HG03565 (cell line): Measurements from ENCODE around the gene YKT6.

Experiments used
- ATAC-seq: cut with Tn5 transposase; IDR thresholded peaks from one replicate; pipeline ENCODE4 v1.9.1; 2021; ENCODE audit warnings: mild to moderate bottlenecking, moderate library complexity; ENCODE audit not compliant: unreplicated experiment

The YKT6 gene

GRCh38 chr7:44217852-44218402 is 17.1 kb downstream of the YKT6 start:
- no peak for ATAC-seq

- ATAC-seq: no peak
These were observed 17.8 kb downstream of the YKT6 start for GRCh38 chr7:44218418-44219201.

DNA sequence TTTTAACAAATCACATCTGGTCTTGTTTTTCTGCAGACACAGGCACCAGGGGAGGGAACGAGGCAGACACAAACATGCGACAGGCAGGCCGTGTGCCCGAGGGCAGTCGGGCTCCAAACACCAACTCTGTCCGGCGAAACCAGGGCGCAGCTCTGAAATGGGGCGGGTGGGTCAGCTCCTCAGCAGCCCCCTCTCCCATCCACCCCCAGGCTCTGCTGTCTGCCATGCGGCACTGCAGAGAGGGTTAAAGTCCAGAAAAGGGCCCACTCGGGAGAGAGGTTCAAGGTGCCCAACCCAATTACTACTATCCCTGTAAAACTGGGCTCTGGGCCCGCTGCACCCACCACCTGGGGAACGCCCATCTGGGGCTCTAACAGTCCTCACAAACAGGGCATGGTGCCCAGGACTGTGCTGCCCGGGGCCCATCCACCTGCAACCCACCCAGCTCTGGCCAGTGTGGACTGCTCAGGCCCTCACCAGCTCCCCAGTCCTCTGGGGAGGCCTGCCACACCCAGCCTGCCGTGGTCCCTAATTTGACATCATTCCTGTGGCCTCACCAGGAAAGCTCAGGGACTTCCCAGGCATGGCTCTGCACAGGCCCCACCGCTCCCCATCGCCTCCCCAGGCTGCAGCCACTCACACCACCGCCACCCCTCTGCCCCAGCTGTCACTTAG is 18.7 kb downstream of the YKT6 start:
- no peak for ATAC-seq

GRCh38 chr7:44220046-44220357 is 19.2 kb downstream of the YKT6 start:
- no peak for ATAC-seq

DNA sequence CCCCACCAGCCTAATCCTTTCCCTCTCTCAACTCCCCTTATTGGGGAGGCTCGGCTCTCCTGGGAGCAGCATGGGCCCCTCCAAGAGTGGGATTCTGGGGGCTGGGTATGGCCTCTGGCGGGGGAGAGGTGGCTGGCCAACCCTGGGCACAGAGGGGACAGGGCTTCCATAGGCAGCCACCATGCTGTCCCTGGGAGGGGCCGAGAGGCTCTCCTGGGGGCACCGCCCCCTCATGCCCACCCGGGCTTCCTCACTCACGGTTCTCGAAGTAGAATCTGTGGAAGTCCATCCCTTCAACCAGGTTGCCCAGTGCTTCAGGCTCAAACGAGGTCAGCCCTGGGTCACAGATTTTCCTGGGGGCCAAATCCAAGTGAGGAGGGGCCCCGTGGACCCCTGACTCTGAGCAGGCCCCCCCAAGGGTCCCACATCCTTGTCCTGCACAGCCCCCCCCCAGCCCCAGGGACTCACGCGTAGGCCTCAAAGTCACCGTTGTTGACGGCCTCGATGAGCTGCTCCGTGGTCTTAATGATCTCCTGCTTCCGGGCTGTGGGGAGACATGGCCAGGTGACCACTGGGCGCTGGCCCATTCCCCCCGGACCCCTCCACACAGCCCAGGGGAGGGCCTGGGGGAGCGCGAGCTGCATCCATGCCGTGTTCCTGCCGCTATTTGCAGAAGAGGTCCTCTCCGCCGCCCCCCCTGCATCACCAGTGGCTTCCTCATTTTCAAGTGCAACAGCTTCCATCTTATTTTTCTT is 19.8 kb downstream of the YKT6 start:
- no peak for ATAC-seq

DNA sequence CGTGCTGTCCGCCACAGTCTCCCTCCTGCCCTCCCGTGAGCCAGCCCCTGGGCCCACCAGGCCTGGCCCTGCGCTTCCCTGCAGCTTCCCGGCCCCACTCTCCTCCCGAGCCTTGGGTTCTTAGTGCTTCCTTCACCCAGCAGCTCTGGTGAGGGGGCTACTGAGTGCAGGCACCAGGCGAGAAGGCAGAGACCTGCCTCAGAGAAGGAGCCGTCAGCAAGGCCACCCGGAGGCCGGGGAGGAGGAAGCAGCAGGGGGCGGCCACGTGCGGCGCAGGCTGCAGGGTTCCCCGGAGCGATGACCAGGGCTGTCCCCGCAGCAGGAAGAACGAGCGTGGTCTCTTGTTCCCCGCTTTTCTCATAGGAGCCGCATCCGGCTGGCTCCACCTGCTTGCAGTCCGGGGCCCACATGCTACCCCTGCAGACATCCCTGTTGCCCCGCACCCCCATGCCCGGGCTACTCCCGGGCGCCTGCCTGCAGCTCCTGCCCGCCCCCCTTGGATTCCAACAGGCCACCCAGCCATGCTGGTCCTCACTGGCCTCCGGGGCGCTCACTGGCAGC is 20.5 kb downstream of the YKT6 start:
- ATAC-seq: no peak

GRCh38 chr7:44222074-44222473 is 21.3 kb downstream of the YKT6 start:
- no peak for ATAC-seq

- ATAC-seq: no peak
These were observed 22.0 kb downstream of the YKT6 start for GRCh38 chr7:44222776-44223261.

- ATAC-seq: no peak
These were observed 22.7 kb downstream of the YKT6 start for GRCh38 chr7:44223362-44224079.

DNA sequence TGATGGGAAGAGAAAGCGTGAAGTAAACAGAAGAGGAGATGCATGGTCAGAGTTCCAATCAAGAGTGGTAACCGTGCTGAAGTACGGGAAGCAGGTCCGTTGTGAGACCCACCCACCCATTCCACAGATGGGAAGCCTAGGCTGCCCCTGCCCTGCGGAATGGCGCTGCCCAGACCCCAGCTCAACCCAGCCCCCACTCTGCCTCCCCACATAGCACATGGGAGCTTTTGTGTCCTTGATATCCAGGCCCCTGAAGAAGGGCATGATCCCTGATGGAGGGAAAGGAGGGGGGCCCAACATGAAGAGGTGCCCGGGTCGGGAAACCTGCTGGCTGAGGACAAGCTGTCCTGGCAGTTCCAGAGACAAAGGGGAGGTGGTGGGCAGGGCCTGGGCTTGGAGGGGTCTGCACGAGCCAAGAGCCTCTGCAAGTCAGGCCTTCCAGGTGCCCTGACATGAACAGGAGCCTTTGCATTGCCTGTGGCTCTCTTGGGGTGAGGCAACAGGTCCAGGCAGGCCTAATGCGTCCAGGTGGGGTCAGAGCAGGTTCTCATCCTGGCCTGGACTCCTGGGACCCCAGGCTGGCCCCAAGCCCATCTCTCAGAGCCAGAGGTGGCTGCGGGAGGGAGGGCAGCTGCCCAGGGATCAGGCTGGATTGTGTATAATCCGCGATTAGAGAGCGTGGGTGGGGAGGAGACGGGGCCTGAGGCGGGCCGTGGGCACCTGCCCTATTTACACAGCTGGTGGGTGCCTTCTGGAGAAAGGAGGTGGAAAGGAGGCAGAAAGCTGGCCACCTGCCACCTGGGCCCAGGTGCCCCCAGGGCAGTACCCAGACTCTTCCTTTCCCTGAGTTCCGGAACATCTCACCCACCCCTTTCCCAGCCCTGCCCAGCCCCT is 23.5 kb downstream of the YKT6 start:
- no peak for ATAC-seq

- ATAC-seq: no peak
These were observed 24.3 kb downstream of the YKT6 start for GRCh38 chr7:44224974-44225565.

DNA sequence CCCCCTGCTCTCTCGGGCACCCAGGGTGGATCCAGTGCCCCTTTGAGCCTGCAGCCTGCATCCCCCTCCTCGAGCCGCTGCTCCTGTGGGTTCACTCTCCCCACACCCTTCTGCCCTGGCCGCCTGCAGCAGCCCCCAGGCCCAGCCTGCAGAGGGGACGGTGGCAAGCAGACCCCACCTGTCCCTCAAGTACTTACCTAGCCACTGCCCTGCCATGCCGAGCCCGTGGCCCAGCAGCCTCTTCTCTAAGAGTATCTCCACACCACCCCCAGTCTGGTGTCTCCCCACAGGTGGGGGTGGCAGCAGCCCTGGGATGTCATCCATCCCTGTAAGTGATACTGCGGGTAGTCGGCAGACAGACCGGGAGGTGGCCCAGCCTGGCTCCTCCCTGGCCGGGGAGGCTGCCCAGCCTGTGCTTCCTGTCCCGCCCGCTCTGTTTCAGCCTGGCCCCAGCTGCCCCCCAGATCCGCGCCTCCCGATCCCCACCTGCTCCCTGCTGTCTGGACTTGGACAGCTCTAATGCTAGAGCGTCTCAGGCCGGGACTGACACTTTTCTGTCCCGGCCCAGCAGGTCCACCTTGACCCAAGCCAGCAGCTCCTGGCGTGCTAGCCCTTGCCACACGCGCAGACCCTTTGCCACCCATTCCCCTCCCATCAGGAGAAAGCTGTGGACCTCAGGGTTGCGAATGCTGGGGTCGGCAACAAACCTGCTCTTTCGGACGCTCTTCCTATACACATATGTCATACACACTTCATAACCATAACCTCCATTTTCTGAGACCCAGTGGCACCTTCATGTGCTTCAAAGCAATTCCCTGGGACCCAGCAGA is 25.0 kb downstream of the YKT6 start:
- ATAC-seq: no peak

GRCh38 chr7:44226396-44226753 is 25.6 kb downstream of the YKT6 start:
- no peak for ATAC-seq

- no peak for ATAC-seq
These were observed 27.1 kb downstream of the YKT6 start for GRCh38 chr7:44227911-44228310.

GRCh38 chr7:44228571-44229350 is 28.0 kb downstream of the YKT6 start:
- no peak for ATAC-seq

DNA sequence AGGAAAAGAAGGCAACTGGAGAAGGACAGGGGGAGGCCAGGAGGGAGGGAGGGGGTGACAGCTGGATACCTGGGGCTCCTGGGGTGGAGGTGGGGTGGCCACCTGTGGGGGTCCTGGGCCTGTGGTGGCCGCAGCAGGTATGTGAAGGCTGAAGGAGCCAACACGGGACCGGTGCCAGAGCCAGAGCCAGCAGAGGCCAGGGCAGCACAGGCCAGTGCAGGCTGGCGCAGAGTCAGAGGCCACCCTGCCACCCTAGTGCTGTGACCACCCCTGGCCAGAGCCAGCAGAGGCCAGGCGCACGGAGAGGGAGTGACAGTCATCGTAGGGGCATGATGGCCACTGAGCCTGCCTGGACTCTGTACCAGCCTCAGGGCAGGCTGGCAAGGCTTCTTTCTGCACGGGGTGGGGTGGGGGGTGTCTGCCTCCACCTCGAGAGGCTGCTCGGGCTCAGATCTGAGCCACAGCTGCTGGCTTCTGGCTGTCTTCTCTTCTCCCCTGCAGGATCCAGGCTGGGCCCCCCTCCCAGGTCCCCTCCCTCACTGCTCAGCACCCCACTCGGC is 28.8 kb downstream of the YKT6 start:
- no peak for ATAC-seq

DNA sequence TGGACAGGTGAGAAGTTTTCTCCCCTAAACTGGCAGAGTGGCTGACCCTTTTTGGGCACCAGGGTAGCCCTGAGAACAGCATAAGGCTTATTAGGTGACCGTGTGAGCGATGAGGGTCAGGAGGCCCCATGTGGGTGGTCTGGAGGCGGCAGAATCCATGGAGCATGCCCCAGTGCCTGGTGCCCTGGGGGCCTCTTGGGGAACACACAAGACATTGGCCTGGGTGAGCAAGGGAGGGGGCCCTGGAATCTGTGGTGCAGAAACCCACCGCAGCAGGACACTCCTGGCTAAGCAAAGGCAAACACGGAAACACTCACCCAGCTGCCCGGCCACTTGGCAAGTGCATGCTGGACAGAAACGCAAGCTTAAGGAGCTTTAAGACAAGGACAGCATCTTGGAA is 29.5 kb downstream of the YKT6 start:
- ATAC-seq: no peak
